Erythroblast (primary cell): Measurements from ENCODE around the gene CLDN22.

Experiments
- GATA1 ChIP-seq: IDR thresholded peaks from 2 replicates; pipeline ENCODE4 v1.6.1; 2011; ENCODE audit warnings: low read depth, mild to moderate bottlenecking, control low read depth, low read length, moderate library complexity
- POLR2A ChIP-seq: IDR thresholded peaks from 2 replicates; pipeline ENCODE4 v1.6.1; 2011; ENCODE audit warnings: mild to moderate bottlenecking, low read length

DNA sequence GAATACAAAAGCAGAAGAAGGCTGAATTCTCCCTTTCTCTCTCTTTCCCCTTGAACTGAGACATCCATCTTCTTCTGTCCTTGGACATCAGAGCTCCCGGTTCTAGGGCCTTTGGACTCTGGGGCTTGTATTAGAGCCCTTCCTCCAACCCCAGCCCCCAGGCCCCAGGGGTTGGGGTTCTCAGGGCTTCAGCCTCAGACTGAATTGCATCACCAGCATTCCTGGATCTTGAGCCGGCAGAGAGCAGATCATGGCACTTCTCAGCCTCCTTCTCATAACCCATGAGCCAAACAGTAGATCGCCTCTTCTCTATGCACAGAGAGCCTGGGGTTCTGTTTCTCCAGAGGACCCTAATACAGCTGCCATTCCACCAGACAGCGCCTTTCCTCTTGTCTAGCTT is 27.5 kb upstream of the CLDN22 start:
- TF ChIP-seq POLR2A, result no peak
- TF ChIP-seq GATA1, result no peak
